Right lobe of liver (tissue), 6 donors: ENCODE measurements around the gene LST1. TPM values are rescaled to one million over a fixed set of nuclear protein-coding genes. Genes with fewer than 3 reads are reported as not detected.

Experiments
- ATAC-seq, 4 donors: fragments of 200-7000 bp; cut with Tn5 transposase; one replicate each; pipeline ENCODE4 v1.9.1; 2020; ENCODE audit warnings: mild to moderate bottlenecking in 4 of 4, moderate library complexity in 4 of 4
- DNase-seq, 3 donors: peaks; one replicate each; pipeline ENCODE4 v3.0.0-alpha.2; 2020
- H3K27ac ChIP-seq, 3 donors: fragments of 200-600 bp; one replicate each; pipeline ENCODE4 v1.8.0; 2022
- H3K27me3 ChIP-seq, 2 donors: fragments of 200-600 bp; one replicate each; pipeline ENCODE4 v1.8.0; 2022
- H3K36me3 ChIP-seq, 4 donors: fragments of 200-600 bp; sonication (generic) in 1 of 4; one replicate each; pipeline versions ENCODE4 v1.5.1 to v1.8.0; 2017 to 2022; ENCODE audit warnings: control low read depth in 1 of 4
- H3K4me1 ChIP-seq, 4 donors: fragments of 200-600 bp; sonication (generic) in 1 of 4; one replicate each; pipeline versions ENCODE4 v1.5.1 to v1.8.0; 2017 to 2022; ENCODE audit warnings: control low read depth in 1 of 4
- H3K4me3 ChIP-seq, 3 donors: fragments of 200-600 bp; one replicate each; pipeline ENCODE4 v1.8.0; 2022
- H3K9me3 ChIP-seq, 4 donors: fragments of 200-600 bp; sonication (generic) in 1 of 4; one replicate each; pipeline versions ENCODE4 v1.5.1 to v1.8.0; 2017 to 2022; ENCODE audit warnings: control low read depth in 1 of 4
- POLR2A ChIP-seq: fragments of 450-650 bp; IDR thresholded peaks from one replicate; pipeline ENCODE4 v1.6.1; 2017; ENCODE audit warnings: antibody characterized with exemption, mild to moderate bottlenecking
- WGBS: methylation state at CpG from one replicate; pipeline ENCODE4 v1.1.6; 2018; ENCODE audit warnings: low coverage, low lambda C conversion rate; ENCODE audit not compliant: insufficient coverage; ENCODE audit errors: missing lambda C conversion rate; 5-methylcytosine and 5-hydroxymethylcytosine counted together
- intact Hi-C, 2 donors: fragments of 100-400 bp; cut with DNase I; formaldehyde crosslinking; loops; one replicate each; pipeline versions ENCODE4 v1.11.2 to v1.14.1; 2022
- total RNA-seq, 6 experiments: library from RNA; depleted of rRNA in 2 of 6; stranded (reverse); fragments of >200 nt in 2 of 6; fragmentation: NEBNext Ultra II Directional in 3 of 6; extraction: Animal tissue kit (Norgen Biotek cat#: 25700) in 3 of 6; gene quantifications; one replicate each; pipeline versions ENCODE4 v1.1.0 to v1.2.4, GENCODE V29; 2016 to 2023
- TF ChIP-seq, protein P1 (sequence below), 4 donors: fragments of 200-600 bp in 3 of 4; fragments of 450-650 bp in 1 of 4; IDR thresholded peaks; one replicate each; pipeline versions ENCODE4 v1.5.1 to v1.8.0; 2016 to 2022; ENCODE audit warnings: antibody characterized with exemption in 4 of 4, mild to moderate bottlenecking in 2 of 4
- donor health status: DM: no; HTN: yes; CAD: no.
- donor health status: DM: no; HTN: no; CAD: no.
- donor health status: DM: no; HTN: no; CAD: no.
- donor health status: DM: no; HTN: yes; CAD: no.
- donor health status: DM: no; HTN: yes; CAD: no.

Gene LST1
- total RNA-seq, 6 experiments from 2014 or later: 1.5 to 21.5 (median 6.7) TPM

DNA sequence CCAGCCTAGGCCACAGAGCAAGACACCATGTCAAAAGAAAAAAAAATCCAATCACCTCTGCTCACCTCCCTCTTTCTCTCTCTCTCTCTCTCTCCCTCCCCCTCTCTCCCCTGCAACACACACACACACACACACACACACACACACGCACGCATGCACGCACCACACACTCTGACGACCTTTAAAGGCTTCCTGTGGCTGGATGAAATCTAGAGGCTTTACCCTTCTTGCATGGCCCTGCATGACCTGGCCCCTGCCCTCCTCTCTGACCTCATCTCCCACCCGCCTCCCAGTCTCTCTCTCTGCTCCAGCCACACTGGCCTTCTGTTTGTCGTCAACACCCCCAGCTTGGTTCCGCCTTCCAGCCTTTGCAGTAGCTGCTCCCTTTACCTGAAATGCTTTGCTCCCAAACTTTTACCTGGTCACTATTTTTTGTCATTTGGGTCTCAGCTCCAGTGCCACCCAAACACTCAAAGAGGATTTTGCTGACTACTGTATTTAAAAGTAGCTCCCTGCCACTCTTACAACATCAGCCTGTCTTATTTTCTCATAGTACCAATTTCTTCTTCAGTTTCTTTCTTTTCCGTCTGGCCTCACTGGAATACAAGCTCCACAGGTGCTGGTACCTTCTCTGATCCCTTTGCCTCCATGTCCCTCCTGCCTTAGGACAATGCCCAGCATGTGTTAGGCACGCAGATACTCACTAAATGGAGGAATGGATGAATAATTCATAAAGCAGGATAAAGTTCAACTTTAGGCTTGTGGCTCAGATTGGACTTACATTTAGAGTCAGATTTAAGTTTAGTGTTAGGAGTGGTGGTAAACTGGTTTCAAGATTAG lies 18.3 kb upstream of the LST1 start:
- intact Hi-C loops: no loop called here
- ATAC-seq: peak in 3 of 4 donors; percentile 23 to 29 (median 25)

DNA sequence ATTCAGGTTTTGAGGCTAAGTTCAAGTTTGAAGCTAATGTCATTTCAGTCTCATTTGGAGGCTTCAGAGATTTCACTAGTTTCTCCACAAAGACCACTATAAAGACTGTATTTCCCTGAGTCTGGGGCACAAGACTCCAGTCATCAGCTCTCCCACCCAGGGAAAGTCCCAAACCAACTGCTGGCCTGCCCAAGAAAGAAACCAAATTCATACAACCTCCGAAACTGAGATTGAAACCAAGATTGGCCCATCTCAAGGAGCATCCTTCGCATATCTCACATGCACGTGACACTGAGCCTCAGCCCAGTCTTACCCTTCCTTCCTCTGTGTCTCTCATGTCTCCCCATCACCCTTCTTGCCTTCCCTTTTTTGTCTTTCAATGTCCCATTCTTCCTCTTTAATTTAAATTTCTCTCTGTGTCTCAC lies 17.5 kb upstream of the LST1 start:
- no peaks in the 10 kb centered on the region for H3K9me3 ChIP-seq
- intact Hi-C loops: no loop called here
- H3K36me3 ChIP-seq: no peaks in the 10 kb centered on the region
- TF ChIP-seq POLR2A: no peak
- TF ChIP-seq, protein P1, sequence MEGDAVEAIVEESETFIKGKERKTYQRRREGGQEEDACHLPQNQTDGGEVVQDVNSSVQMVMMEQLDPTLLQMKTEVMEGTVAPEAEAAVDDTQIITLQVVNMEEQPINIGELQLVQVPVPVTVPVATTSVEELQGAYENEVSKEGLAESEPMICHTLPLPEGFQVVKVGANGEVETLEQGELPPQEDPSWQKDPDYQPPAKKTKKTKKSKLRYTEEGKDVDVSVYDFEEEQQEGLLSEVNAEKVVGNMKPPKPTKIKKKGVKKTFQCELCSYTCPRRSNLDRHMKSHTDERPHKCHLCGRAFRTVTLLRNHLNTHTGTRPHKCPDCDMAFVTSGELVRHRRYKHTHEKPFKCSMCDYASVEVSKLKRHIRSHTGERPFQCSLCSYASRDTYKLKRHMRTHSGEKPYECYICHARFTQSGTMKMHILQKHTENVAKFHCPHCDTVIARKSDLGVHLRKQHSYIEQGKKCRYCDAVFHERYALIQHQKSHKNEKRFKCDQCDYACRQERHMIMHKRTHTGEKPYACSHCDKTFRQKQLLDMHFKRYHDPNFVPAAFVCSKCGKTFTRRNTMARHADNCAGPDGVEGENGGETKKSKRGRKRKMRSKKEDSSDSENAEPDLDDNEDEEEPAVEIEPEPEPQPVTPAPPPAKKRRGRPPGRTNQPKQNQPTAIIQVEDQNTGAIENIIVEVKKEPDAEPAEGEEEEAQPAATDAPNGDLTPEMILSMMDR (IDR thresholded peaks at IDR 0.05): no peak
- H3K27me3 ChIP-seq: no peaks in the 10 kb centered on the region
- H3K4me1 ChIP-seq: no peaks in the 10 kb centered on the region
- H3K4me3 ChIP-seq: no peak overlapping the region
- H3K27ac ChIP-seq: no peak overlapping the region
- WGBS: 64% methylated on average over 3 of the region's 3 CpGs
- DNase-seq: peak in 1 of 3 donors; percentile 51
- peak; percentile 53 to 77 (median 62) for ATAC-seq

More for the DNA sequence above, 18.3 kb upstream of the LST1 start:
- Histone ChIP-seq H3K36me3 (no peaks in the 10 kb centered on the region), H3K4me3 (no peak overlapping the region), H3K27ac (no peak overlapping the region), H3K27me3 (no peaks in the 10 kb centered on the region), H3K4me1 (no peaks in the 10 kb centered on the region), H3K9me3 (no peaks in the 10 kb centered on the region)
- TF ChIP-seq, protein P1 (IDR thresholded peaks at IDR 0.05): no peak
- no peak for TF ChIP-seq POLR2A
- WGBS: 39% methylated on average over 9 of the region's 9 CpGs
- DNase-seq: peak in 1 of 3 donors; percentile 22

DNA sequence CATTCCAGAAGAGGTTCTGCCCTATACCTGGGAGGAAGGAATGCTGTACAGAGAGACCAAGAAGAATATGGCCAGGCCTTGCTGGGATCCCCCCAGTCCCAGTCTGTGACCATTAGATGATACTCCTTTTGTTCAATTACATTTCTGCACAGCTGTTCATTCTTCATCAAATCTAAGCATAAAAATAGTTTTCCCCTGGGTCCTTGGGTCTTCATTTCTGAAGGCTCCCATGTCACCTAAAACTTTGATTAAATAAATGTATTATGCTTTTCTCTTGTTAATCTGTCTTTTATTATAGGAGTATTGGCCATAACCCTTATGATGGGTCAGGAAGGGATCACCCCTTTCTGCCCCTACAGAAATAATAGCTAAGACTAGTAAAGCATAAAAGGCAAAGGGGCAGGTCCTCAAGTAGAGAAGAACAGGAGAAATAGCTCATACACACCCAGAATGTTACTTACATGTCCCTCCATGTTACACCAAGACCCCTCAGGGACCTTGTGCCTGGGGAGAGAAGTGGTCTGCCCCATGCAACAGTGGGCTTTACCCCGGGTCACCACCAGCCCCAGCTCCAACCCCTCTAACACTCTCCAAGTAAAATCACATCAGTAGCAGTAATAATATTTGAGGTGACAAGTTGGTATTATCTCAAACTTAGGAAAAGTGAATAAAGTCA lies 16.1 kb upstream of the LST1 start:
- Histone ChIP-seq H3K4me3 (no peak overlapping the region), H3K27me3 (no peaks in the 10 kb centered on the region), H3K36me3 (no peaks in the 10 kb centered on the region), H3K9me3 (no peaks in the 10 kb centered on the region), H3K27ac (no peak overlapping the region), H3K4me1 (no peaks in the 10 kb centered on the region)
- WGBS: 88% methylated on average over 1 of the region's 1 CpG
- no peak for TF ChIP-seq POLR2A
- TF ChIP-seq, protein P1 (IDR thresholded peaks at IDR 0.05): no peak
- intact Hi-C loops: no loop called here
- ATAC-seq: no peak
- peak in 1 of 3 donors; percentile 19 for DNase-seq

DNA sequence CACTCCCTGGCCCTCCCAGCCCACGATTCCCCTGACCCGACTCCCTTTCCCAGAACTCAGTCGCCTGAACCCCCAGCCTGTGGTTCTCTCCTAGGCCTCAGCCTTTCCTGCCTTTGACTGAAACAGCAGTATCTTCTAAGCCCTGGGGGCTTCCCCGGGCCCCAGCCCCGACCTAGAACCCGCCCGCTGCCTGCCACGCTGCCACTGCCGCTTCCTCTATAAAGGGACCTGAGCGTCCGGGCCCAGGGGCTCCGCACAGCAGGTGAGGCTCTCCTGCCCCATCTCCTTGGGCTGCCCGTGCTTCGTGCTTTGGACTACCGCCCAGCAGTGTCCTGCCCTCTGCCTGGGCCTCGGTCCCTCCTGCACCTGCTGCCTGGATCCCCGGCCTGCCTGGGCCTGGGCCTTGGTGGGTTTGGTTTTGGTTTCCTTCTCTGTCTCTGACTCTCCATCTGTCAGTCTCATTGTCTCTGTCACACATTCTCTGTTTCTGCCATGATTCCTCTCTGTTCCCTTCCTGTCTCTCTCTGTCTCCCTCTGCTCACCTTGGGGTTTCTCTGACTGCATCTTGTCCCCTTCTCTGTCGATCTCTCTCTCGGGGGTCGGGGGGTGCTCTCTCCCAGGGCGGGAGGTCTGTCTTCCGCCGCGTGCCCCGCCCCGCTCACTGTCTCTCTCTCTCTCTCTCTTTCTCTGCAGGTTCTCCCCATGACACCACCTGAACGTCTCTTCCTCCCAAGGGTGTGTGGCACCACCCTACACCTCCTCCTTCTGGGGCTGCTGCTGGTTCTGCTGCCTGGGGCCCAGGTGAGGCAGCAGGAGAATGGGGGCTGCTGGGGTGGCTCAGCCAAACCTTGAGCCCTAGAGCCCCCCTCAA lies 13.8 kb upstream of the LST1 start, which contains the start of gene LTA:
LTA (plus strand) TSS at position 249 of the 871 bp plus-strand sequence; CDS start at position 703, 454 bp downstream.
- intact Hi-C loops: no loop called here
- ATAC-seq (peak in 1 of 4 donors; percentile 4), DNase-seq (peak in 1 of 3 donors; percentile 55)
- no peaks in the 10 kb centered on the region for H3K36me3 ChIP-seq
- WGBS: 40% methylated on average over 9 of the region's 27 CpGs
- no peaks in the 10 kb centered on the region for H3K9me3 ChIP-seq
- no peak within 1 kb of the TSS for H3K27ac ChIP-seq
- TF ChIP-seq, protein P1 (IDR thresholded peaks at IDR 0.05): no peak
- TF ChIP-seq POLR2A: no peak
- no peak within 1 kb of the TSS for H3K4me3 ChIP-seq
- no peaks in the 10 kb centered on the region for H3K4me1 ChIP-seq
- H3K27me3 ChIP-seq: no peaks in the 10 kb centered on the region
